ENCODE data around the gene NAIF1.
A peak's percentile ranks its signal among the peaks of the same experiment; 100 is the strongest.

The NAIF1 gene

GRCh38 chr9:128091144-128091543 lies 24.0 kb upstream of the NAIF1 start:
- peak; percentile 77 for DNase-seq (ENCODE audit: low read depth)
- TF ChIP-seq CTCF (IDR thresholded peaks at IDR 0.05; ENCODE audit: control insufficient read depth, insufficient read depth, low read depth, low read length, missing control alignments) = no peak

GRCh38 chr9:128089299-128089698 lies 22.2 kb upstream of the NAIF1 start:
- no peak for TF ChIP-seq CTCF (IDR thresholded peaks at IDR 0.05; ENCODE audit: control insufficient read depth, insufficient read depth, low read depth, low read length, missing control alignments)
- no peak overlapping the region for H3K4me3 ChIP-seq (ENCODE audit: control insufficient read depth, low read depth, low read length)
- no peak for DNase-seq (ENCODE audit: low read depth)

More at GRCh38 chr9:128091144-128091543, 24.0 kb upstream of the NAIF1 start:
- H3K4me3 ChIP-seq (ENCODE audit: control insufficient read depth, low read depth, low read length) = peak overlapping the region; percentile 46

GRCh38 chr9:128088253-128088945 lies 21.3 kb upstream of the NAIF1 start:
- no peak overlapping the region for H3K4me3 ChIP-seq (ENCODE audit: control insufficient read depth, low read depth, low read length)
- DNase-seq (ENCODE audit: low read depth) = no peak
- no peak for TF ChIP-seq CTCF (IDR thresholded peaks at IDR 0.05; ENCODE audit: control insufficient read depth, insufficient read depth, low read depth, low read length, missing control alignments)

GRCh38 chr9:128087262-128087661 lies 20.1 kb upstream of the NAIF1 start:
- no peak overlapping the region for H3K4me3 ChIP-seq (ENCODE audit: control insufficient read depth, low read depth, low read length)
- no peak for DNase-seq (ENCODE audit: low read depth)
- no peak for TF ChIP-seq CTCF (IDR thresholded peaks at IDR 0.05; ENCODE audit: control insufficient read depth, insufficient read depth, low read depth, low read length, missing control alignments)

GRCh38 chr9:128085943-128086342 lies 18.8 kb upstream of the NAIF1 start:
- no peak for DNase-seq (ENCODE audit: low read depth)
- no peak overlapping the region for H3K4me3 ChIP-seq (ENCODE audit: control insufficient read depth, low read depth, low read length)
- no peak for TF ChIP-seq CTCF (IDR thresholded peaks at IDR 0.05; ENCODE audit: control insufficient read depth, insufficient read depth, low read depth, low read length, missing control alignments)

- no peak overlapping the region for H3K4me3 ChIP-seq (ENCODE audit: control insufficient read depth, low read depth, low read length)
- TF ChIP-seq CTCF (IDR thresholded peaks at IDR 0.05; ENCODE audit: control insufficient read depth, insufficient read depth, low read depth, low read length, missing control alignments) = no peak
- no peak for DNase-seq (ENCODE audit: low read depth)
Observed at GRCh38 chr9:128084746-128085145, 17.6 kb upstream of the NAIF1 start.

Data from AG09309 (cell line).